ENCODE data around the gene PTPN2. TPM values are rescaled to one million over a fixed set of nuclear protein-coding genes. Genes with fewer than 3 reads are reported as not detected.
A peak's percentile ranks its signal among the peaks of the same experiment; 100 is the strongest.

The PTPN2 gene
- total and polyA plus RNA-seq, 2 donors (not counting 1 experiment from before 2014, with no cell fraction given), result 41.2 to 75.5 TPM

- Mint-ChIP-seq H3K4me1 (peaks cover 17% of the 10 kb centered on the region), H3K27me3 (peaks cover 31% of the 10 kb centered on the region), H3K4me3 (peak overlapping the region; percentile 61), H3K27ac (peak overlapping the region; percentile 21), H3K9me3 (ENCODE audit: insufficient read depth) (no peaks in the 10 kb centered on the region)
- H3K4me3 ChIP-seq (ENCODE audit: control extremely low read depth in 1 of 5, extremely low read depth in 1 of 5, insufficient read depth in 1 of 5, low read depth in 2 of 5, low read length in 4 of 5), result peak overlapping the region in 2 of 5 experiments; percentile 2 to 3
- intact Hi-C loops (cut with micrococcal nuclease), result no loop called here
- no peak overlapping the region for H3K27ac ChIP-seq (ENCODE audit: low read length in 2 of 2)
- ChIA-PET CTCF (interaction anchor here (0.7 to 2.0 kb wide), 3 partner anchors 43 to 184 kb away, joined by 4 to 7 read pairs (median 4); no protein-coding TSS in a partner anchor), POLR2A (no interaction called here)
- ATAC-seq (ENCODE audit: low read depth) (peak; percentile 72), DNase-seq (peak; percentile 39)
- H3K4me1 ChIP-seq (ENCODE audit: control insufficient read depth in 2 of 2, insufficient read depth in 2 of 2, low read length in 2 of 2), result peaks cover 12 to 20% of the 10 kb centered on the region in 2 donors
- no peaks in the 10 kb centered on the region for H3K79me2 ChIP-seq (ENCODE audit: control insufficient read depth, insufficient read depth, low read length)
- no peaks in the 10 kb centered on the region for H3K9me3 ChIP-seq (ENCODE audit: control extremely low read depth in 1 of 3, control insufficient read depth in 2 of 3, insufficient read depth in 1 of 3, low read length in 2 of 3)
- peak overlapping the region; percentile 63 for H3K4me2 ChIP-seq (replicated peaks; ENCODE audit: low read depth, low read length, poor library complexity, severe bottlenecking)
- H3K27me3 ChIP-seq (replicated peaks in 1 of 4; ENCODE audit: control extremely low read depth in 1 of 4, control insufficient read depth in 3 of 4, insufficient read depth in 4 of 4, low read length in 3 of 4), result peaks cover 0 to 26% (median 2%) of the 10 kb centered on the region in 4 experiments
- no peaks in the 10 kb centered on the region for H3K36me3 ChIP-seq (replicated peaks in 1 of 2; ENCODE audit: control extremely low read depth in 1 of 2, control insufficient read depth in 1 of 2, extremely low read depth in 1 of 2, insufficient read depth in 2 of 2, low read length in 1 of 2)
- peak overlapping the region; percentile 32 for H3K9ac ChIP-seq (ENCODE audit: low read length)
- no peaks in the 10 kb centered on the region for H4K20me1 ChIP-seq (ENCODE audit: control insufficient read depth, insufficient read depth, low read length, poor library complexity, severe bottlenecking)
- peak overlapping the region; percentile 62 for H2AFZ ChIP-seq (ENCODE audit: insufficient read depth, low read depth, low read length, poor library complexity, severe bottlenecking)
- no peak for TF ChIP-seq EZH2 (IDR thresholded peaks at IDR 0.05; ENCODE audit: borderline replicate concordance, insufficient read depth, low read depth, low read length, poor library complexity, severe bottlenecking)
- TF ChIP-seq, protein P1, sequence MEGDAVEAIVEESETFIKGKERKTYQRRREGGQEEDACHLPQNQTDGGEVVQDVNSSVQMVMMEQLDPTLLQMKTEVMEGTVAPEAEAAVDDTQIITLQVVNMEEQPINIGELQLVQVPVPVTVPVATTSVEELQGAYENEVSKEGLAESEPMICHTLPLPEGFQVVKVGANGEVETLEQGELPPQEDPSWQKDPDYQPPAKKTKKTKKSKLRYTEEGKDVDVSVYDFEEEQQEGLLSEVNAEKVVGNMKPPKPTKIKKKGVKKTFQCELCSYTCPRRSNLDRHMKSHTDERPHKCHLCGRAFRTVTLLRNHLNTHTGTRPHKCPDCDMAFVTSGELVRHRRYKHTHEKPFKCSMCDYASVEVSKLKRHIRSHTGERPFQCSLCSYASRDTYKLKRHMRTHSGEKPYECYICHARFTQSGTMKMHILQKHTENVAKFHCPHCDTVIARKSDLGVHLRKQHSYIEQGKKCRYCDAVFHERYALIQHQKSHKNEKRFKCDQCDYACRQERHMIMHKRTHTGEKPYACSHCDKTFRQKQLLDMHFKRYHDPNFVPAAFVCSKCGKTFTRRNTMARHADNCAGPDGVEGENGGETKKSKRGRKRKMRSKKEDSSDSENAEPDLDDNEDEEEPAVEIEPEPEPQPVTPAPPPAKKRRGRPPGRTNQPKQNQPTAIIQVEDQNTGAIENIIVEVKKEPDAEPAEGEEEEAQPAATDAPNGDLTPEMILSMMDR (IDR thresholded peaks at IDR 0.05), result no peak
- 9% methylated on average over 13 of the region's 14 CpGs for WGBS (ENCODE audit: insufficient coverage)
These were observed 133.8 kb downstream of the PTPN2 start for GRCh38 chr18:12750076-12750714.

DNA sequence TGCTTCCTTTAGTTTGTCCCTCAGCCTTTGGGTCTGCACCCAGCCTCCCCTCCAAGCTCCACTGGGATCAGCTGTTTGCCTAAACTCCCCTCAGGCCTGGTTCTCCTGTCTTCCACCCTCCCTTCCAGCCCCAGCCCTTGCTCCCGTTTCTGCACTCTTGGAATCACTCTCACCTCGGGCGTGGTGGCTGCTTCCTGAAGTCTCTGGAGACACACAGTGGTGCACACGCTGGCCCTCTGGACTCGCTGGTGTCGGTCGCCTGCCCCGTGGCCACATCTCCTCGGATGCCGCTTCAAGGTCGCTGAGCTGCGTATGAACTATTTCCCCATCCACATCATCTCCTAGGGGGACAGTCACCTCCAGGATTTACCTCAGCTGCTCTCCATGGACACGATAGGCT lies 134.9 kb downstream of the PTPN2 start:
- intact Hi-C loops (cut with micrococcal nuclease), result loop anchor here (5.0 kb wide), 1 partner anchor 408 kb away; no protein-coding TSS in a partner anchor
- no peaks in the 10 kb centered on the region for H3K9me3 Mint-ChIP-seq (ENCODE audit: insufficient read depth)
- H3K27me3 Mint-ChIP-seq, result peaks cover 27% of the 10 kb centered on the region
- peaks cover 0 to 26% (median 2%) of the 10 kb centered on the region in 4 experiments for H3K27me3 ChIP-seq (replicated peaks in 1 of 4; ENCODE audit: control extremely low read depth in 1 of 4, control insufficient read depth in 3 of 4, insufficient read depth in 4 of 4, low read length in 3 of 4)
- H3K36me3 ChIP-seq (replicated peaks in 1 of 2; ENCODE audit: control extremely low read depth in 1 of 2, control insufficient read depth in 1 of 2, extremely low read depth in 1 of 2, insufficient read depth in 2 of 2, low read length in 1 of 2), result no peaks in the 10 kb centered on the region
- 32% methylated on average over 10 of the region's 13 CpGs for WGBS (ENCODE audit: insufficient coverage)
- H3K79me2 ChIP-seq (ENCODE audit: control insufficient read depth, insufficient read depth, low read length), result no peaks in the 10 kb centered on the region
- no peak overlapping the region for H3K4me2 ChIP-seq (replicated peaks; ENCODE audit: low read depth, low read length, poor library complexity, severe bottlenecking)
- DNase-seq, result no peak
- TF ChIP-seq EZH2 (IDR thresholded peaks at IDR 0.05; ENCODE audit: borderline replicate concordance, insufficient read depth, low read depth, low read length, poor library complexity, severe bottlenecking), result no peak
- TF ChIP-seq, protein P1 (IDR thresholded peaks at IDR 0.05), result no peak
- no peak overlapping the region for H3K4me3 ChIP-seq (ENCODE audit: control extremely low read depth in 1 of 5, extremely low read depth in 1 of 5, insufficient read depth in 1 of 5, low read depth in 2 of 5, low read length in 4 of 5)
- no peak overlapping the region for H3K9ac ChIP-seq (ENCODE audit: low read length)
- CTCF ChIA-PET, result interaction anchor here (1.0 to 2.0 kb wide), 3 partner anchors 141 to 185 kb away, joined by 4 to 7 read pairs (median 4); no protein-coding TSS in a partner anchor
- no peak overlapping the region for H3K4me3 Mint-ChIP-seq
- H4K20me1 ChIP-seq (ENCODE audit: control insufficient read depth, insufficient read depth, low read length, poor library complexity, severe bottlenecking), result no peaks in the 10 kb centered on the region
- no peaks in the 10 kb centered on the region for H3K9me3 ChIP-seq (ENCODE audit: control extremely low read depth in 1 of 3, control insufficient read depth in 2 of 3, insufficient read depth in 1 of 3, low read length in 2 of 3)
- no peak overlapping the region for H3K27ac ChIP-seq (ENCODE audit: low read length in 2 of 2)
- no peak for ATAC-seq (ENCODE audit: low read depth)
- H3K4me1 Mint-ChIP-seq, result peaks cover 17% of the 10 kb centered on the region
- no peak overlapping the region for H2AFZ ChIP-seq (ENCODE audit: insufficient read depth, low read depth, low read length, poor library complexity, severe bottlenecking)
- H3K27ac Mint-ChIP-seq, result no peak overlapping the region
- POLR2A ChIA-PET, result no interaction called here
- peaks cover 12 to 20% of the 10 kb centered on the region in 2 donors for H3K4me1 ChIP-seq (ENCODE audit: control insufficient read depth in 2 of 2, insufficient read depth in 2 of 2, low read length in 2 of 2)

Measured in B cell (primary cell).